ENCODE data around the gene SLC7A9.

- TF ChIP-seq EZH2 (IDR thresholded peaks at IDR 0.05) (no peak), FOXP2 (optimal IDR thresholded peaks at IDR 0.05; ENCODE audit: control extremely low read depth, extremely low read length, insufficient read depth) (no peak)
These were observed 55.6 kb downstream of the SLC7A9 start for GRCh38 chr19:32813862-32814425.

Data from SK-N-MC (cell line).